ENCODE results near the gene IL17RE.
"Not testable (repeated sequence)": the region's sequence is repeated elsewhere in the genome, so short reads cannot be mapped to it uniquely, and the experiment has no call there.

IL17RE gene

GRCh38 chr3:9883706-9884554, 18.7 kb upstream of the IL17RE start:
- no peak for DNase-seq

- no peak for DNase-seq
Observed at GRCh38 chr3:9884555-9885165, 18.0 kb upstream of the IL17RE start.

- DNase-seq, result no peak
Observed at GRCh38 chr3:9886328-9886727, 16.3 kb upstream of the IL17RE start.

- no peak for DNase-seq
Observed at GRCh38 chr3:9887480-9887879, 15.2 kb upstream of the IL17RE start.

GRCh38 chr3:9888540-9888939, 14.1 kb upstream of the IL17RE start:
- no peak for DNase-seq

GRCh38 chr3:9889405-9889804, 13.2 kb upstream of the IL17RE start:
- DNase-seq, result no peak

- peak; percentile 91 for DNase-seq
Observed at GRCh38 chr3:9890249-9891071, 12.2 kb upstream of the IL17RE start, which contains the start of gene JAGN1. Gene JAGN1, plus strand, starts transcription at chr3:9890610. Its CDS starts 113 bp downstream, at chr3:9890723.

GRCh38 chr3:9891072-9891622, 11.5 kb upstream of the IL17RE start:
- no peak for DNase-seq

- DNase-seq, result no peak
Observed at GRCh38 chr3:9893739-9894138, 8.9 kb upstream of the IL17RE start.

GRCh38 chr3:9895715-9896114, 6.9 kb upstream of the IL17RE start:
- not testable (repeated sequence) for DNase-seq

- DNase-seq, result not testable (repeated sequence)
Observed at GRCh38 chr3:9896755-9897407, 5.8 kb upstream of the IL17RE start.

- DNase-seq, result no peak
Observed at GRCh38 chr3:9897408-9898372, 5.0 kb upstream of the IL17RE start.

- DNase-seq, result no peak
Observed at GRCh38 chr3:9898467-9899241, 4.0 kb upstream of the IL17RE start.

- DNase-seq, result no peak
Observed at GRCh38 chr3:9899289-9899791, 3.3 kb upstream of the IL17RE start.

- DNase-seq, result not testable (repeated sequence)
Observed at GRCh38 chr3:9900965-9901415, 1.7 kb upstream of the IL17RE start.

- peak; percentile 22 for DNase-seq
Observed at GRCh38 chr3:9901967-9902366, 681 bp upstream of the IL17RE start.

- DNase-seq, result no peak
Observed at GRCh38 chr3:9903238-9903624, 583 bp downstream of the IL17RE start.

- no peak for DNase-seq
Observed at GRCh38 chr3:9903904-9904303, 1.3 kb downstream of the IL17RE start.

- no peak for DNase-seq
Observed at GRCh38 chr3:9906480-9906879, 3.8 kb downstream of the IL17RE start.

- no peak for DNase-seq
Observed at GRCh38 chr3:9908286-9908685, 5.6 kb downstream of the IL17RE start.

All from activated CD4-positive, alpha-beta T cell treated with anti-CD3 and anti-CD28 coated beads, Interleukin-2, amount 50 U/mL, for 1 hour (primary cell).